Forelimb muscle (tissue), 1 donor: ENCODE results near the gene RASL12. TPM values are rescaled to one million over a fixed set of nuclear protein-coding genes. Genes with fewer than 3 reads are reported as not detected.
"Not testable (repeated sequence)": the region's sequence is repeated elsewhere in the genome, so short reads cannot be mapped to it uniquely, and the experiment has no call there.

Experiments
- DNase-seq: peaks from one replicate; pipeline ENCODE4 v3.0.0-alpha.2; 2013; ENCODE audit warnings: low read depth
- polyA plus RNA-seq: library from polyadenylated mRNA; unstranded; fragments of 120-200 nt; gene quantifications from one replicate; pipeline ENCODE4 v1.2.1, GENCODE V29; 2013; ENCODE audit not compliant: insufficient read length

Gene RASL12
- polyA plus RNA-seq, 1 donor = 12.7 TPM

DNA sequence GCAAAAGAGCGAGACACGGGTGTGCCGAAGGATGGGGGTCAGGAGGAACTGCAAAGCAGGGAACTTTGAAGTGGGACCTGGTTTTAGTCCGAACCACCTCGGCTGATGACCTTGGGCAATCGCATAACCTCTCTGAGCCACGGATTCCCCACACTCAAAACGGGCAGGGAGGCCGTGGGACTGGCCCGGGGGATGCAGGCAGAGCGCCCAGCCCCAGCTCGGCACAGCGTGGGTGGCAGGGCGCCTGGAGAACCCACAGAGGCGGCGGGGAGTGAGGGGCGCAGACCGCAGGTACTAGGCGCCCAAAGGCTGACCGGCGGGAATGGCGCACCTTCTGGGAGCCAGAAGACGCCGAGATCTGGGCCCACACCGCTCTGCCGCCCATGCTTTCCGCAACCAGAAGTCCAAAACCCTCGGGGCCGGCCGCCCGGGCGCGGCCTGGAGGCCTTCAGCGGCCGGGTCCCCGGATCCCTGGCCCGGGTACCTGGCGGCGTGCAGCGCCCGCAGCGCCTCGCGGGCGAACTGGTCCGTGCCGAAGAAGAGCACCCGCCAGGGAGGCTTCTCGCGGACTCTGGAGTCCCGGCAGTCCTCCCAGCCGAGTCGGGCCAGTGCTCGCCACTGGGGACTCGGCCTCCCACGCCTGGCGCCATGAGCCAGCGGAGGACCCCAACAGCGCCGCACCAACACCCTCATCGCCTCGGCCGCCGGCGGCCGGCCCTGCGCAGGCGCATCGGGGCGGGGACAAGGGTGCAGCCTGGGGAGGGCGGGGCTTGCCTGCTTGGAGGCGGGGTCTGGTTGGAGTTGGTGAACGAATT lies 38.7 kb downstream of the RASL12 start, which contains the start of gene MTFMT:
Gene MTFMT, minus strand, starts transcription at position 719 of the 815 bp plus-strand sequence. Its CDS starts 26 bp downstream, at position 693.
- peak; percentile 49 for DNase-seq

DNA sequence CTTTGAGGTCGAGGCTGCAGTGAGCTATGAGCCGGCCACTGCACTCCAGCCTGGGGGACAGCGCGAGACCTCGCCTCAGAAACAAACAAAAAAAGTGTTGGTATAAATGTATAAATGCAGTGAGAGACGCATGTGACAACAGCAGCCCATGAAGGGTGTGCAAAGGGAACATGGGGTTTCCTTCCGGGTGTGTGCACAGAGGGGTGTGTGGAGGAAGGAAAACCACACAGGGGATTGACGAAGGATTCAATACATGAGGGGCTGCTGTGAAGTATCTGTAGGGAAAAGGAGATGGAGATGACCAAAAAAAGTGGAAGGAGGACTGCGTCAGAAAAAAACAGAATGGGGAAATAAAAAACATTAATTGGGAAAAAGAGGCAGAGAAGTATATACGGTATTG lies 39.5 kb downstream of the RASL12 start:
- no peak for DNase-seq

GRCh38 chr15:65027593-65027992 lies 40.2 kb downstream of the RASL12 start:
- no peak for DNase-seq

DNA sequence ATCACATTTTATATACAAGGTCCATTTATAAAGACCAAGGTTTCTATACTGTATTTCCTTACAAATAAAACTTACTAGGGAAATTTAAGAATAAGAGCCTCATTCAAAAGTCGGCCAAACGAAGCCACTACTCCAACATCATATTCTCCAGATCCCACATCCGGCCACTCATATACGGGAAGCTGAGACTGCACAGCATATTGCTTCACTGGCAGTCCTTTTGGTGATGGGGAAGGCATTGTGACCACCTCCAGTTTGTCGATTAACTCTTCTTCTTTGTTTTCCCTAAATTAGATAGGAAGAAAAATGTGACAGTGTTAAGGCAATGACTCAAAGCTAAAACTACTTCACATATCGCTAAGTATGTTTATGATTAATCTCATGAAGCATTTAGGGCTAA lies 41.0 kb downstream of the RASL12 start:
- DNase-seq = no peak

- DNase-seq = no peak
Measured at GRCh38 chr15:65021488-65021887, 46.3 kb downstream of the RASL12 start.

DNA sequence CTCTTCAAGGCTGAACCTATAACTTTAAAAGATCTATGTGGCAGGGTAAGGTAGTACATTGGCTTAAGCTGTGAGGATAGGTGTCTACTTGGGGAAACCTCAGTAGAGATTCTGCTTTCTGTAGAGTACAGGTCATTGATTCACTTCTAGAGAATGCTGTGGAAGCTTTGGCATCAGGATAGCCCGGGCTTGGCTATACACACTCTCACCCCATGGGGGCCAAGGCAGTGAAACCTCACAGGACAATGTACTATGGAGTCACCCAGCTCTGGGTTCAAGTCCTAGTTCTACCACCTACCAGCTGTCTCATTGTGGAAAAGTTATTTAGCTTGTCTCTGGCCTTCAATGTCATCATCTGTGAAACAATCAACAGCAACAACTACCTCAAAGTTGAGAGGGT lies 47.4 kb downstream of the RASL12 start:
- DNase-seq = no peak

GRCh38 chr15:65011198-65011597 lies 56.6 kb downstream of the RASL12 start:
- not testable (repeated sequence) for DNase-seq

GRCh38 chr15:65008983-65009382 lies 58.8 kb downstream of the RASL12 start:
- DNase-seq = no peak

DNA sequence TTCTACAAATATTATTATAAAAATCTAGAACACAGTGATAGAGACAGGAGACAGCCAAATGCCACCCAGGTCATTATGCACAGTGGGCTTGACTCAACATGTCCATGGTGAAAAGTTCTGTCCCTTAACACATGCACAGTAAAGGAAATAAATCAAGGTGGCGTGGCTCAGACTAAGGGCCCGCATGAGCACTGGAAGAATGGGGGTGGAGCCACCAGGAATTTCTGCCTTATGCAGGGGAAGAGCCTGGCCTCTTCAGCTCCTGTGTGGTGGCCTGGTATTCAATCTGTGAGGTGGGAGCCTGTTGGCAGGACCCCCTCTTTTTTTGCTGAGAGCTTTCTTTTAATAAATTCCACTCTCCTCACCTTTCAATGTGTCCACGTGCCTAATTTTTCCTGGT lies 60.9 kb downstream of the RASL12 start:
- no peak for DNase-seq

GRCh38 chr15:65004993-65005392 lies 62.8 kb downstream of the RASL12 start:
- no peak for DNase-seq

Other genes with a start within 250 kb of the RASL12 start
- gene PIF1, start 242.3 kb downstream of the RASL12 start, polyA plus RNA-seq = 8.0 TPM
- 13.1 TPM for gene PLEKHO2, start 226.1 kb downstream of the RASL12 start, polyA plus RNA-seq
- gene ANKDD1A, start 156.1 kb downstream of the RASL12 start, polyA plus RNA-seq = 6.1 TPM
- 84.3 TPM for gene SPG21, start 78.1 kb downstream of the RASL12 start, polyA plus RNA-seq
- 8.5 TPM for gene MTFMT, start 38.4 kb downstream of the RASL12 start, polyA plus RNA-seq
- gene SLC51B, start 22.6 kb downstream of the RASL12 start, polyA plus RNA-seq = 1.3 TPM
- 2.0 TPM for gene KBTBD13, start 8.8 kb upstream of the RASL12 start, polyA plus RNA-seq
- 4.8 TPM for gene UBAP1L, start 47.2 kb upstream of the RASL12 start, polyA plus RNA-seq
- 19.5 TPM for gene PDCD7, start 65.8 kb upstream of the RASL12 start, polyA plus RNA-seq
- gene CLPX, start 117.4 kb upstream of the RASL12 start, polyA plus RNA-seq = 39.5 TPM
- gene CILP, start 143.5 kb upstream of the RASL12 start, polyA plus RNA-seq = 22.1 TPM
- gene PARP16, start 218.9 kb upstream of the RASL12 start, polyA plus RNA-seq = 13.0 TPM
- gene RNU5A-1, start 228.1 kb upstream of the RASL12 start, polyA plus RNA-seq = not detected
- not detected for gene RNU5B-1, start 236.7 kb upstream of the RASL12 start, polyA plus RNA-seq